Fibroblast of lung (primary cell): ENCODE measurements around the gene TAF11L13. TPM values are rescaled to one million over a fixed set of nuclear protein-coding genes. Genes with fewer than 3 reads are reported as not detected.

Experiments
- DNase-seq, 2 donors: peaks; one replicate each; pipeline versions ENCODE4 v3.0.0 to v3.0.0-alpha.2; 2010; ENCODE audit warnings: low read depth in 2 of 2
- H2AFZ ChIP-seq: 2 replicates; pipeline ENCODE4 v1.5.1; 2012; ENCODE audit warnings: low read length, control low read depth, inconsistent platforms
- H3K27ac ChIP-seq: 2 replicates; pipeline ENCODE4 v1.5.1; 2011; ENCODE audit warnings: low read length, control low read depth; ENCODE audit not compliant: insufficient read depth
- H3K27me3 ChIP-seq: 2 replicates; pipeline ENCODE4 v1.5.1; 2011; ENCODE audit warnings: mild to moderate bottlenecking, low read length; ENCODE audit not compliant: control insufficient read depth, insufficient read depth
- H3K36me3 ChIP-seq: 2 replicates; pipeline ENCODE4 v1.5.1; 2011; ENCODE audit warnings: low read length; ENCODE audit not compliant: control insufficient read depth, insufficient read depth
- H3K4me1 ChIP-seq: 2 replicates; pipeline ENCODE4 v1.5.1; 2011; ENCODE audit warnings: low read length; ENCODE audit not compliant: control insufficient read depth, insufficient read depth; ENCODE audit errors: extremely low read depth
- H3K4me2 ChIP-seq: 2 replicates; pipeline ENCODE4 v1.5.1; 2011; ENCODE audit warnings: low read length, control low read depth; ENCODE audit not compliant: insufficient read depth; ENCODE audit errors: extremely low read depth
- H3K4me3 ChIP-seq, 4 experiments: fragments of 200-600 bp in 1 of 4; sonication (generic) in 1 of 4; replicated peaks in 1 of 4; 2 replicates each; pipeline ENCODE4 v1.5.1; 2011 to 2016; ENCODE audit warnings: low read length in 4 of 4, low read depth in 3 of 4, mild to moderate bottlenecking in 3 of 4, control low read depth in 2 of 4, inconsistent platforms in 1 of 4, mixed read lengths in 1 of 4; ENCODE audit not compliant: insufficient read depth in 1 of 4; ENCODE audit errors: control extremely low read depth in 1 of 4
- H3K79me2 ChIP-seq: 2 replicates; pipeline ENCODE4 v1.5.1; 2012; ENCODE audit warnings: mild to moderate bottlenecking, low read length, inconsistent platforms; ENCODE audit not compliant: control insufficient read depth, insufficient read depth
- H3K9ac ChIP-seq: 2 replicates; pipeline ENCODE4 v1.5.1; 2011; ENCODE audit warnings: mild to moderate bottlenecking, low read length, control low read depth; ENCODE audit not compliant: insufficient read depth
- H3K9me3 ChIP-seq: 2 replicates; pipeline ENCODE4 v1.5.1; 2012; ENCODE audit warnings: low read depth, low read length; ENCODE audit not compliant: control insufficient read depth, insufficient read depth
- H4K20me1 ChIP-seq: 2 replicates; pipeline ENCODE4 v1.5.1; 2011; ENCODE audit warnings: low read length; ENCODE audit not compliant: control insufficient read depth, insufficient read depth; ENCODE audit errors: extremely low read depth
- CTCF ChIP-seq, 2 donors: IDR thresholded peaks in 1 of 2; conservative IDR thresholded peaks in 1 of 2; 1 replicate in 1 of 2; 2 replicates in 1 of 2; pipeline ENCODE4 v1.5.1; 2011 to 2012; ENCODE audit warnings: low read length in 2 of 2, control low read depth in 1 of 2, inconsistent platforms in 1 of 2, low read depth in 1 of 2, mild to moderate bottlenecking in 1 of 2
- EZH2 ChIP-seq: IDR thresholded peaks from 2 replicates; pipeline ENCODE4 v1.5.1; 2012; ENCODE audit warnings: low read length, control low read depth, mild to moderate bottlenecking; ENCODE audit errors: missing control alignments
- polyA plus RNA-seq, 2 donors: library from polyadenylated mRNA; depleted of rRNA in 1 of 2; stranded (reverse) in 1 of 2; unstranded in 1 of 2; fragments of >200 nt; gene quantifications; 2 replicates each; pipeline ENCODE4 v1.2.1, GENCODE V29; 2011 to 2012; ENCODE audit warnings: missing spikeins in 1 of 2
- total RNA-seq: library from RNA; depleted of rRNA; stranded (reverse); fragments of >200 nt; gene quantifications from 2 replicates; pipeline ENCODE4 v1.2.1, GENCODE V29; 2014

TAF11L13 gene
- total and polyA plus RNA-seq, 2 donors (not counting 1 experiment from before 2014, with no cell fraction given), result not detected

DNA sequence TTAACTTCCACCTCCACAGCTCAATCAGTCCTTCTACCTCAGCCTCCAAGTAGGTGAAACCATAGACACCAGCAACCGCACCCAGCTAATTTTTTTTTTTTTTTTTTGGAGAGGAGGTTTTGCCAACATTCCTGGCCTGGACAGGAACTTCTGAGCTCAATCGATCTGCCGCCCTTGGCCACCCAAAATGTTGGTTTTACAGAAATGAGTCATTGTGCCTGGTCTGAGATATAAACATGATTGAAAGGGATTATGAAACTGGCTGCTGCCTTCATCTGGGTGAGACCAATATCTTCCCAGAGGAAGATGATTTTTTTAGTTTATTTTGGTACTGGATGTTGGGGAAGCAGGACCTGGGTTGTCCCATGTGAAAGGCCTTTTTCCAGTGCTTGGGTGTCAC lies 12.5 kb upstream of the TAF11L13 start:
- H3K9me3 ChIP-seq, result no peaks in the 10 kb centered on the region
- H3K9ac ChIP-seq, result no peak overlapping the region
- no peaks in the 10 kb centered on the region for H3K79me2 ChIP-seq
- TF ChIP-seq CTCF (conservative IDR thresholded peaks at IDR 0.05 in 1 of 2, IDR thresholded peaks at IDR 0.05 in 1 of 2; ENCODE audit: low read depth in 1 of 2, low read length in 2 of 2) (no peak), EZH2 (no peak)
- H3K27me3 ChIP-seq, result no peaks in the 10 kb centered on the region
- no peak overlapping the region for H3K27ac ChIP-seq
- H3K36me3 ChIP-seq, result no peaks in the 10 kb centered on the region
- DNase-seq, result no peak
- no peak overlapping the region for H3K4me3 ChIP-seq
- H4K20me1 ChIP-seq, result no peaks in the 10 kb centered on the region
- no peak overlapping the region for H2AFZ ChIP-seq
- H3K4me1 ChIP-seq, result no peaks in the 10 kb centered on the region
- H3K4me2 ChIP-seq, result no peak overlapping the region

GRCh38 chr5:17620627-17621026 lies 11.3 kb upstream of the TAF11L13 start:
- no peaks in the 10 kb centered on the region for H3K79me2 ChIP-seq
- H3K4me1 ChIP-seq, result no peaks in the 10 kb centered on the region
- no peaks in the 10 kb centered on the region for H3K9me3 ChIP-seq
- no peaks in the 10 kb centered on the region for H3K27me3 ChIP-seq
- H3K36me3 ChIP-seq, result no peaks in the 10 kb centered on the region
- H3K9ac ChIP-seq, result no peak overlapping the region
- no peak for TF ChIP-seq CTCF (conservative IDR thresholded peaks at IDR 0.05 in 1 of 2, IDR thresholded peaks at IDR 0.05 in 1 of 2; ENCODE audit: low read depth in 1 of 2, low read length in 2 of 2)
- no peak for TF ChIP-seq EZH2
- no peak for DNase-seq
- H3K27ac ChIP-seq, result no peak overlapping the region
- no peak overlapping the region for H3K4me3 ChIP-seq
- H4K20me1 ChIP-seq, result no peaks in the 10 kb centered on the region
- H3K4me2 ChIP-seq, result no peak overlapping the region
- no peak overlapping the region for H2AFZ ChIP-seq

DNA sequence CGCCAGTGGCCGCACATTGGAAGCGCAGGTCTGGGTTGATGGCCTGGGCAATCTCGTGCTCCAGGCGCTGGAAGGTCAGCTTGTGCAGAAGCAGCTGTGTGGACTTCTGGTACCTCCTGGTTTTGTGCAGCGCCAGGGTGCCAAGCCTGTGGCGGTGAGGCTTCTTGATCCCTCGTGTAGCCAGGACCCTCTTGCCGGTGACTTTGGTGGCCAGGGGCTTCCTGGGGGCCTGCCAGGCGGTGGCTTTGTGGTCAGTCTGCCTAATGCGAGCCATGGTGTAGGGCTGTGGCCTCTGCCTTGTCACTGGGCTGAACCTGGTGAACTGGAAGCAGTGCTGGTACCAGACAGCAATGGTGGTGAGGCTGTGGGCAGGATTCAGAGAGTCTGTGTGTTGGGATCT lies 6.2 kb upstream of the TAF11L13 start:
- Histone ChIP-seq H3K27me3 (no peaks in the 10 kb centered on the region), H3K27ac (no peak overlapping the region), H3K4me3 (no peak overlapping the region), H4K20me1 (no peaks in the 10 kb centered on the region), H3K4me2 (no peak overlapping the region), H3K4me1 (no peaks in the 10 kb centered on the region), H3K36me3 (no peaks in the 10 kb centered on the region), H3K79me2 (no peaks in the 10 kb centered on the region), H3K9me3 (no peaks in the 10 kb centered on the region), H3K9ac (no peak overlapping the region), H2AFZ (no peak overlapping the region)
- no peak for DNase-seq
- TF ChIP-seq EZH2 (no peak), CTCF (conservative IDR thresholded peaks at IDR 0.05 in 1 of 2, IDR thresholded peaks at IDR 0.05 in 1 of 2; ENCODE audit: low read depth in 1 of 2, low read length in 2 of 2) (no peak)
